Stimulated activated CD8-positive, alpha-beta memory T cell treated with anti-CD3 and anti-CD28 coated beads, Interleukin-12 subunit alpha, Interleukin-12 subunit beta, amount 100 ng/mL, for 4 hours (primary cell): ENCODE measurements around the gene DDX18.

Source experiments
- DNase-seq: peaks from one replicate; pipeline ENCODE4 v3.0.0-alpha.2; 2020; ENCODE audit warnings: low read depth

Gene DDX18

DNA sequence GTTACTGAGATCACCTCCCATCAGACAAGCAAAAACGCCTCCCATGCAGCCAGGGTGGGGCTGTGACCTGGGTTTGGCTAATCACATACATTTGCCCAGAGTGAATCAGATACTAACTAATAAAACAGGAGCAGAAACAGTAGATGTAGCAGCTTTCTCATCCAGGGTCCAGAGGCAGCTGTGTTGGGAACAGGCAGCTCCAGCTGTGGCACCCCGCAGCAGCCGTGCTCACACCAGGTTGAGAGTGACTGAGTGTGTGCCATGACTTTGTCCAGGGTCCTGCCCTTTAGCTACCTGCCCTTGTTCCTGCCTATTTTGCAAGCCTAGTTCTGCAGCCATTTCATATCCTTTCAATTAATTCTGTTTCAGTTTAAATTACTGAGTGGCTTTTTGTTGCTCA lies 20.5 kb downstream of the DDX18 start:
- DNase-seq: no peak

DNA sequence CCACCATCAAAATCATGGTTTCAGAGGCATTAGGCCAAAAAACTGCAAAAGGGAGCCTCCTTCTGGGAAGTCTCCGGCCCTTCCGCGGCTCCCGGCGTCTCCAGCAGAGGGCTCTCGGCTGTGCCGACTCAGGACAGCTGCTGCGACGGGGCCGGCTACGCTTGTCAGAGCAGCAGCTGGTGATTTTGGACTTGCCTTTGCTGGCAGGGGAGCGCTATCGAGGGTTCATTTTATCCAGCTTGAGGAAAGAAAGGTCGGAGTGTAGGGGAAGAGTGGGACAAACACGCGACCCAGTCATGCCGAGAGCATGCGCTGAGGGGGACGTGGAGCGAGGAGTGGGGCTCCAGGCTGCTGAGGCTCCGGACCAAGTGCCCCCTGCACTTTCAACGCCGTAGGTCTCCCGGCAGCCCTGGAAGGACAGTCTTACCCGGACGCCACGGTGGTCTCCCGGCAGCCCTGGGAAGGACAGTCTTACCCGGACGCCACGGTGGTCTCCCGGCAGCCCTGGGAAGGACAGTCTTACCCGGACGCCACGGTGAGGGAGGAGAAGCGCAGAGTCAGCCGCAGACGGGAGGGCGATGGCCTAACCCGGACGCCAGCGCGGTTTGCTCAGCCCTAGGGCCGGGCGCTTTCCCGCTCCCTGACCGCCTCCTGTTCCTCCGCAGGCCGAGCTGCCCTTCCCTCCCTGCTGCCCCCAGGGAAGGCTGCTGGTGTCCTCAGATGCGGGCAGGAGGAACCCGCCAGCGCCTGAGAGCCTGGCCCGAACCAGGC lies 21.7 kb downstream of the DDX18 start:
- DNase-seq: peak; percentile 29

DNA sequence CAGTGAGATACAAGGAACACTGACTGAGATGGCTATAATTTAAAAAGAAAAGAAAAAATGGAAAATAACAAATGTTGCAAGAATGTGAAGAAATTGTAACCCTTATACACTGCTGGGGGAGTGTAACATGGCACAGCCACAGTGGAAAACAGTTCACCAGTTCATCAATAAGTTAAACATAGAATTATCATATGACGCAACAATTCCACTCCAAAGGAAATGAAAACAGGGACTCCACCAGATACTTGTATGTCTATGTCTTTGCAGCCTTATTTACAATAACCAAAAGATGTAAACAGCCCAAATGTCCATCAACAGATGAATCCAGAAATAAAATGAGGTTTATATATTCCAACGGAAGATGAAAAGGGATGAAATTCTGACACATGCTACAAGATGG lies 30.8 kb downstream of the DDX18 start:
- DNase-seq: no peak

DNA sequence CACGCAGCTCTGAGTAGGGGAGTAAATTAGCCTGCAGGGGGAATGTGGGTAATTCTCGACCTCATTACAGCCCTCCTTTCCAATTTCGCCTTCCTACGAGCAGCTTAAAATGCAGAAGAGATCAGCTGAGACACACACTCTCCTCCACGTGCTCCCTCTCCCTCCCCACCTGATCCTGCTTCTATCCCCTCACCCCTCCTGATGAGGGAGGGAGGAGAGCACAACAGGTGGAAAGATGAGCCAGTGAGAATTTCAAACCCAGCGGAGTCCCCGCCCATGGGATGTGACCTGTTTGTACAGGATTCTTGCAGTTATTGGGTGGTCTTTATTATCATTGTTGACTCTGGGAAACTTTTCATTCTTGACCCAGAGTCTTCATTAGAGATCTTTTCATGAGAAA lies 35.5 kb downstream of the DDX18 start:
- no peak for DNase-seq

DNA sequence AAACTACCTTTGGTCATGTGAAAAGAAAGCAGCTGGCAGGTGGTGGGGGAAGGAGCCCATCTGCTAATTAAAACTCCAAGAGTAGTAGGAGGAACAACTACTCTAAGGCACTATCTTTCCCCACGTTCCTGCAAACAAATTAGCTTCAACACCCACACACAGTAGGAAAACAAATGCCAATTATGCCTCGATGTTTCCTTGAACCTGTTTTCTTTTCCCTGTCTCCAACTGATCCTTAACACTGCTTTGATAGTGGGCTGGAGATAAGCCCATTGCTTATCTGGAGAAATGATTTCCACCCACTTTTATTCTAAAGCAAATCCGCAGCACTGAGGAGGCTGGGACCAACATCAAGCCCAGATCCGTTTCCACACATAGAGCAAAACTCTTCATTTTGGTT lies 36.0 kb downstream of the DDX18 start:
- DNase-seq: no peak

DNA sequence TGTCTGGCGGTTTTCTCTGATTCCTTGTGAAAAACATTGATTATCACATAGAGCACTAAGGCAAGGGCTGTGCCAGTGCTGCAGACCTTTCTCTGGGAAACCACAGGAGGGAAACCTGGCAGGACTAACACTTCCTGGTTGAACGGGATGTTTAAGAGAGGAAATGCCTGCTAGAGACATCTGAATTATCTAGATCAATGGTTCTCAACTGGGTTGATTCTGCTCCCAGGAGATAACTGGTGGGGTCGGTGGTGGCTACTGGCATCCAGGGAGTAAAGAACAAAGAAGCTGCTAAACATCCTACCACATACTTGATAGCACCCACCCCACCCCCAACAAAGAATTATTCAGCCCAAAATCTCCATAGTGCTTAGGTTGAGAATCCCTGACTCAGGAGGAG lies 37.5 kb downstream of the DDX18 start:
- no peak for DNase-seq

DNA sequence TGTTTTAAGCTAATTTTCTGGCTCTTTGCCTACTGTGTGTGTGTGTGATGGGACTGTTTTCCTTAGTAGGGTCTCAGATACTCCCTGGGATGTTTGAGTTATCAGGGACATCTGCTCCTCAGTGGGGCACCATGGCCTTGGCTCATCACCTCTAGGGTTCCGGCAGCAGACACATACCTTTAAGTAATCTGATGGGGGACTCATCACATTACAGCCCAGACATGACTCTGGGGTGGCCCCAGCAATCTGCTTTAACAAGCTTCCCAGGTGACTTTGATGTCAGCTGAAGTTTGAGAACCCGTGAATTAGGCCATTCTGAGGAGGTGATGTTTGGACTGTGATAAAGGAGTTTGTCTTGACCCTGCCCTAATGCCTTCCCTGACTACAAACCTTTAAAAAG lies 38.8 kb downstream of the DDX18 start:
- no peak for DNase-seq

DNA sequence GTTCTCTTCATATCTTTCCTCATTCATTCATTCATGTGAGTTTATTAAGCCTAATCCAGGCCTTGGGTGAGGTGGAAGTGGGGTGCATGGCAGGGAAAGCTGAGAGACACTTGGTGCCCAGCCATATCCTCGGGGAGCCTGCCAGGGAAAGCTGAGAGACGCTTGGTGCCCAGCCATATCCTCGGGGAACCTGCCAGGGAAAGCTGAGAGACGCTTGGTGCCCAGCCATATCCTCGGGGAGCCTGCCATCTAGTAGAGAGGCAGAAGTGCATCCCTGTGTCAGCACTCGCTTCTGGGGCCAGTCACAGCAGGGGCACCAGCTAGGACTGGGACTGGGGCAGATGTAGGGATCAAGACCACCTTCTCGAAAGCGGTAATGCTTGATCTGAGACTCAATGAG lies 39.4 kb downstream of the DDX18 start:
- no peak for DNase-seq

DNA sequence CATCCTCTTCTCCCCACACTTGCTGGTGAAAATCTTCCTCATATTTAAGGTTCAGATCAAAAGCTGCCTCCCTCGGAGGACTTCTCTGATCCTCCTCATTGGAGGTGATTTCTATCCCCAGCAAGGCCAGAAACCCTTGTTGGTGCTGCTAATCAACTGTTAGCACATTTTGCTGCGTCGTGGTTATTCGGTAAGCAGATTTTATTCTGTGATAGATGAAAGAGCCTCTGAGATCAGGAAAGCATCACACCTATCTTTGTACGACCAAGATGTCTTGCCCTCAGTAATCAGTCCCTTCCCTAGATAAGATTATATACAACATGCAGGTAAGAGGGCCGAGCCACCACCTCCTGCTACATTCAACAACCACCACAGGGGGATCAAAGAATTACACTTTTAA lies 40.1 kb downstream of the DDX18 start:
- DNase-seq: no peak

DNA sequence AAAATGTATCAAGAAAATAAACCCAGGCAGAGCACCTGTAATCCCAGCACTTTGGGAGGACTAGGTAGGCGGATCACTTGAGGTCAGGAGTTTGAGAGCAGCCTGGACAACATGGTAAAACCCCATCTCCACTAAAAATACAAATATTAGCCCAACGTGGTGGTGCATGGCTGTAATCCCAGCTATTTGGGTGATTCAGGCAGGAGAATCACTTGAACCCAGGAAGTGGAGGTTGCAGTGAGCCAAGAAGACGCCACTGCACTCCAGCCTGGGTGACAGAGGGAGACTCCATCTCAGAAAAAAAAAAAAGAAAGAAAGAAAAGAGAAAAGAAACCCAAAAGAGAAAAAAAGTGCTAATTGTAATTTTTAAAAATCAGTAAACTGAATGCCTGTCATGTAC lies 41.4 kb downstream of the DDX18 start:
- DNase-seq: no peak

DNA sequence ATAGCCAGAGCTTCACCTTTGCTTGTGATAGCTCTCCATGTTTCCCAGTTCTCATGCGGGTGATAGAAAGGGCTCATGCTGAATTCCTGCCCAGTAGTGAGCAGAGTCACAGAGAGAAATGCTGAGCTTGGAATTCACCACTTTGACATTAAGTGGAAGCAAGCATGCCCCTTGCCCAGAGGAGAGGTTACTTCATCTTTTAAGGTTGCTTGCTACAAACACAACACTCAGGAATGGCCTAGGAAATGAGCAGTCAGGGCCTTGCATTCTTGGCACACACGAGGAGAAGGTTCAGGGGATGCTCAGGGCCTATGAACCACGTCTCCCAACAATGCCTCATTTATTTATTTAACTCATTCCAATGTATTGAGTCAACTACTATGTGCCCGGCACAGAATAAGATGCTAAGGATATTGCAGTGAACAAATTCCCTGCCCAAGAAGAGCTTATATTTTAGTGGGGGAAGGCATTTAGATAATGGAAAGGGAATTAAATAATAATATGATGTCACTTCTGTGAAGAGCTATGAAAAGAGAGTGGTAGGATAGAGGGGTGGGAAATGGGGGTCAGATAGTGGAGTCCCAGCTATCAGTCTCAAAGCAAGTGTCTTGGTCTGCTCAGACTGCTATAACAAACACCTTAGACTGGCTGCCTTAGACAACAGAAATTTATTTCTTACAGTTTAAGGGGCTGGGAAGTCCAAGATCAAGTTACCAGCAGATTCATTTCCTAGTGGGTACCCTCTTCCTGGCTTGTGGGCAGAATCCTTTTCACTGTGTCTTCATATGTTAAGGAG lies 42.1 kb downstream of the DDX18 start:
- no peak for DNase-seq

DNA sequence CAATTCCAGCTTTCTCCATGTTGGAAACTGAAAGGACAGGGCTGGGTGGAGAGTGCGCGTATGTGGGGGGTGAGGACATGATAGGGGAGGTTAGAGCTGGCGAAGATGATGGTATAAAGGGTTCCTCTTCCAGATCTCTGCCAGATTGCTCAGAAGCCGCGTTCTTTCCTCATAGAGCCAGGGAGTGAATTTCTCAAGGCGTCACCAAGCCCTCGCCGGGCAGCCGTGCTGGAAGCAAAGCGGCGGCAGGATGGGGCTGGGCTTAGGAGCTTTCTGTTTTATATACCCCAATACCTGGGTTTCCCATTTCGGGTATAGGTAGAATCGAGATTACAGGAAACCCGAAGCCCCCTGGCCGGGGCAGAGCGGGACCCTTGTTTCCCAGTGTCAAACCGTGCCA lies 43.8 kb downstream of the DDX18 start:
- DNase-seq: no peak

DNA sequence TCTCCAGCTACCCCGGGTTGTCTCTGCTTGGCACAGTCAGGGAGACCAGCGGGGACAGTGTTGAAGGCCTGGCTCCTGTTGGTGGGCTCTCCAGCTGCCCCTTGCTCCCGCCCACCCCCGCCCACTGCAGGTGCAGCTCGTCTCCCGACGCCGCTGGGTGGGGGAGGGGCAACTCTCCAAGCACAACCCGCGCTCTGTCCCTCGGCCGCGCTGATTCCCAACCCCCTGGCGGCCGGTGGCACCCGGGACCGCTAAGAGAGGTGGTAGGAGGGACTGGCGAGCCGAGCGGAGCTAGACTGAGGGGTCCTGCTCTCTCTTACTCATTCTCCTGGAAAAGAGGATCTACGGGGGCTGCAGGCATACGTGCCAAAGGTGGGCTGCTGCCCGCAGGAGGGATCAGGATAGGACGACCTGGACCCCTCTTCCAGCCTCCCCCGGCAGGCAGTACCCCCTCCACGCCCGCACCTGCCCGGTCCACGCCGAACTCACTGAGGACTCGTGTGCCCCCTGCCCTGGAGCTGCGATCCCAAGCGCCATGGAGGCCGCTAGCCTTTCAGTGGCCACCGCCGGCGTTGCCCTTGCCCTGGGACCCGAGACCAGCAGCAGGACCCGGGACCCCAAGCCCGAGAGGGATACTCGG lies 44.5 kb downstream of the DDX18 start:
- no peak for DNase-seq

DNA sequence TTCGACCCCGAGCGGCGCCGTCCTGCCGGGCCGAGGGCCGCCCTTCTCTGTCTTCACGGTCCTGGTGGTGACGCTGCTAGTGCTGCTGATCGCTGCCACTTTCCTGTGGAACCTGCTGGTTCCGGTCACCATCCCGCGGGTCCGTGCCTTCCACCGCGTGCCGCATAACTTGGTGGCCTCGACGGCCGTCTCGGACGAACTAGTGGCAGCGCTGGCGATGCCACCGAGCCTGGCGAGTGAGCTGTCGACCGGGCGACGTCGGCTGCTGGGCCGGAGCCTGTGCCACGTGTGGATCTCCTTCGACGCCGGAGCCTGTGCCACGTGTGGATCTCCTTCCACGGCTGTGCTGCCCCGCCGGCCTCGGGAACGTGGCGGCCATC lies 45.0 kb downstream of the DDX18 start:
- DNase-seq: no peak

DNA sequence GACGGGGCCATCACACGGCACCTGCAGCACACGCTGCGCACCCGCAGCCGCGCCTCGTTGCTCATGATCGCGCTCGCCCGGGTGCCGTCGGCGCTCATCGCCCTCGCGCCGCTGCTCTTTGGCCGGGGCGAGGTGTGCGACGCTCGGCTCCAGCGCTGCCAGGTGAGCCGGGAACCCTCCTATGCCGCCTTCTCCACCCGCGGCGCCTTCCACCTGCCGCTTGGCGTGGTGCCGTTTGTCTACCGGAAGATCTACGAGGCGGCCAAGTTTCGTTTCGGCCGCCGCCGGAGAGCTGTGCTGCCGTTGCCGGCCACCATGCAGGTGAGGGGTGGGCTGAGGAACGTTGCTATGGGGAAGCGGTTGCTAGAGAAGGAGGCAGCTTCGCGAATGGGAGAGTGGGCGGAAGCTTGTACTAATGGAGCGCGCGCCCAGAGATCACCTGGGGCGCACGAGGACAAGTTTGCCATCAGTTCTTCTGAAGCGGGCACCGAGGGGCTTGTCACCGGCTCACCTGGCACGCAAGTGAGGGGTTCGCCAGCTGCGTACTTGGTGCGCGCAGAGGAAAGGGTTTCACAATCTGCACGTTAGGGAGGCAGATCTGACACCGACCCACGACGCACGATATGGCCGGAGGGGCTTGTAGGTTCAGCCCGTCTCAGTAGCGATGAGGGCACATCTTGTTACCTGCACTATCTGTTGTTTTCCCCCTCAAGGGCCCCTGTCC lies 45.6 kb downstream of the DDX18 start:
- no peak for DNase-seq

DNA sequence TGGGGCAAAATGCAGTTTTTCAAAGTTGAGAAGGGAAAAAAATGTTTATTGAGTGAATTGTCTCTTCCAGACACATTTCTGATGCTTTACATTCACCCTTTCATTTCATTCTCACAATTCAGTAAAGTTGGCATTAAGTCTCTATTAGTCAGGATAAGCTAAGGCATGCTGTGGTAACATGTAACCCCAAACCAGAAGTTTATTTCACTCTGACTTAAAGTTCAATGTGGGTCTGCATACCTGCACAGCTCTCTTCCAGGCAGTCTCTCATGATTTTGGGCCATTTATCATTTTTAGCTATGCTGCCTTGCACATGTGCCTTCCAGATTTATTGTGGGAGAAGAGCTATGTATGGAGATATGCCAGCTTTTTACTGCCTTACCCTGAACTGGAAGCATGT lies 48.0 kb downstream of the DDX18 start:
- DNase-seq: no peak

DNA sequence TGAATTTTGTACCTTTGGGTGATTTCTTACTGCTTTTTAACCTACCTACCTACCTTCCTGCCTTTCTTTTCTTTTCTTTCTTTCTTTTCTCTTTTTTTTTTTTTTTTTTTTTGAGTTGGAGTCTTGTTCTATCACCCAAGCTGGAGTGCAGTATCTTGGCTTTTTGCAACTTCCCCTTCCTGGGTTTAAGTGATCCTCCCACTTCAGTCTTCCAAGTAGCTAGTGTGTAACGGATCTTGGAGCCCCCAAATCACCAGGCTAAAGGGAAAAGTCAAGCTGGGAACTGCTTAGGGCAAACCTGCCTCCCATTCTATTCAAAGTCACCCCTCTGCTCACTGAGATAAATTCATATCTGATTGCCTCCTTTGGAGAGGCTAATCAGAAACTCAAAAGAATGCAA lies 61.3 kb downstream of the DDX18 start:
- DNase-seq: no peak

DNA sequence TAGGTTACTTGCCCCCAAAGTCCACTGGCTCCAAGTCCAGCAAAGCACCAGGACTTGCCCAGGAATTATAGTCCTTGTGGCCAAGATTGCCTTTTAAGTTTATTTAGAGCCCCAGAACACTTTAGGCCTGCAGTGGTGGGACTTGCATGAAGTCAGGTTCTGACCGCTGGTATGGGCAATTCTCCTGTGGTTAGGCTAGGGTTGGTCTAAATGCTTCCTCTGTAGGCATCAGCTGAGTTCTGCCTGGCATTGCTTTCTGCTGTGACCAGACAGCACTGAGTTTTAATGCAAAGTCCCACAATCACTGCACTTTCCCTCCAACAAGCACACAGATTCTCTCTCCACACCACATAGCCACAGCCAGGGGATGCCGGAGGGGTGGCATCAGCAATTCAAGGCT lies 64.5 kb downstream of the DDX18 start:
- DNase-seq: no peak
